Stimulated activated CD8-positive, alpha-beta memory T cell treated with anti-CD3 and anti-CD28 coated beads, Interleukin-12 subunit alpha, Interleukin-12 subunit beta, amount 100 ng/mL, for 24 hours (primary cell): Measurements from ENCODE around the gene NBEA.

Experiments
- DNase-seq: peaks from one replicate; pipeline ENCODE4 v3.0.0-alpha.2; 2020; ENCODE audit errors: extremely low read depth

NBEA gene

DNA sequence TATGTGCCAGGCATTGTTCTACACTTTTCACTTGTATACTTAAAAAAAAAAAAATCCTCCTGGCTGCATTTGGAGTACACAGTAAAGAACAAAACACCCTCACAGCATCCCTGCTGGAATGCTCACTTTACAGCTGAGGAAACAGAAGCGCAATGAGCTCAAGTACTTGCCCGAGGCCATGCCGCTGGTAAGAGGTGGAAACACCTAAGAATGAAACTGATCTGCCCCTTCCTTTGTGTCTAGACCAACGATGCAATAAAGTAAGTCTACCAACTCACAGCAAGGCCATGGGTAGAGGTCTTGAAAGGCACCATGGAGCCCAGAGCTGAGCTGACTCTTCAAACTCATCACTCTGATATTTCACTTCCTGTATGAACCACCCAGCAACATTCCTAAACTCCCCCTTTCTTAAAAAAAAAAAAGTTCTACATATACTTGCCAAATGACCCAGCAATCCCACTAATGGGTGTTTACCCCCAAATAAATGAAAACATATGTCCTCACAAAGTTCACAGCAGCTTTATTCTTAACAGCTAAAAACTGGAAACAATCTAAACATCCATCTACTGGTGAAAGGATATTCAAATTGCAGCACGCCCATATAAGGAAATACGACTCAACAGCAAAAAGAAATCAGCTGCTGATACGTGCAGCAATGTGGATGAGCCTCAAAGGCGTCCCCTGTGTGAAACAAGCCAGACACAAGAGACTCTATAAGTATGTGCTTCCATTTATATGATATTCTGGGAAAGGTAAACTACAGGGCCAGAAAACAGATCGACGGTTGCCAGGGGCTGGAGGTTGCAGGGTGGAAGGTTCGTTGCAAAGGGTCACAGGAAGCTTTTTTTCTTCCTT lies 771.1 kb downstream of the NBEA start:
- no peak for DNase-seq

DNA sequence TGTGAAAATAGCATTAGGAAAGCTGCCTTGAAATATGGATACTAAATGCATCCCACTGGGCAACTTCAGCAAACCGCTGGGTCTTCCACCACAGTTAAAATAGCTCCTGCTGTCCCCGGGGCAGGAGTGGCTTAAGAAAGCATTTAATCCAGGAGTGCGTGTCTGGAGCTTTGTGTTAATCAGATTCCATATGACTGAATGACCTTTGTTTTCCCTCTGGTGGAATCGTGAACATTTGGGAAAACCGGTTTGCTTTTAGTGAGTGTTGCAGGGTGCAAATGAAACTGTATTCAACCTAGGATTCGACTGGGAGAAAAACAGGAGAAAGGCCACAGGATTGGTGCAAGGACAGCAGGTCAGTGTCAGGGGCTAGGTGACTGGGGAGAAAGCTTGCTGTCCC lies 772.1 kb downstream of the NBEA start:
- DNase-seq, result no peak

DNA sequence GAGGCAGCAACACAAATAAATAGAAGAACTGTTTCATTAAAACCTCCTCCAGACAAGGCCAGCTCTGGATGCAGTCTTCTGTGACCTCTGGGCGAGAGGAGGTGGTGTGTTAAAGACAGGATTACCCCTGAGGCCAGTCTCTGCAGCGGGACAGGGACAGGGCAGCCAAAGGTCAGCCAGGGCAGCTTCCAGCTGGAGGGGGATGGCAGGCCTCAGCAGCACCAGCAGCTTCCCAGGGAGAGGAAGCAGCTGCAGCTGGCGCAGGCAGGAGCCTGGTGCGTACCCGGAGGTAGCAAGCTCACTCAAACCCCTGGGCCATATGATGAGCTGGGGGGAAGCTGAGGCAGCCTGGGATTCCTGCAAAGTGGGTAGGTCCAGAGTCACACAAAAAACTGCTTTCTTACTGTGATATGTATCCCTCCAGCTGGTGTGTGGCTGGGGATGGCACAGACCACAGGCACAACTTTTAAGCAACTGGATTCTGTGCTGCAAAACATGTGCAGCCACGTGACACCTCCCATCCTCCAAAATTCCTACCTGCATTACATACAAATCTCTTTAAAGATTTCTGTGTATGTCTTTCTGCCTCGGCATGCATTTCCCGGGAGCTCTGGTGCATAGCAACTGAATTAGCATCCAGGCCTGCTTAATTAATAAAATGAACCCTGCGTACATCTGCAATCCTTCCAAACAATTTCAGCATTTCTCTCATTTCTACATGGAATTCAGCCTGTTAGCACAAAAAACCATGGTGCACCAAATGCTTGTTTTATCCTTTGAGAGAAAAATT lies 772.7 kb downstream of the NBEA start:
- DNase-seq, result no peak

DNA sequence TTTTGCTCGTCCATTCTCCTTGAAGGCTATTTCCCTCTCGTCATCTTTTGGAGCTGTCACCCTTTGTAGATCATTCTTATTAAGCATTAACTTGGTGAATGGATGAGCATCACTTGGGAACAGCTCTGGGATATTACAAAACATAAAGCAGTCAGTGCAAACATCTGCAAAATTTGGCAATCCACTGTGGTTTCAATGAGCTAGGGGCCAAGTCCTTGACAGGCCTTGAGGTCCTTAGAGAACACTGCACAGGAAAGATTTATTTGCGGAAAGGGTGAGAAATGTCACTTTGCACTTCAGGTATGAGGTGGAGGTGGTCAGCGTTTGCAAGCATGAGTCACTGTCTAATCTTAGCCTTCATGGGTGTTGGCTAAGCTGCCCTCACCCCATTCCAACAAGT lies 774.1 kb downstream of the NBEA start:
- DNase-seq, result no peak

DNA sequence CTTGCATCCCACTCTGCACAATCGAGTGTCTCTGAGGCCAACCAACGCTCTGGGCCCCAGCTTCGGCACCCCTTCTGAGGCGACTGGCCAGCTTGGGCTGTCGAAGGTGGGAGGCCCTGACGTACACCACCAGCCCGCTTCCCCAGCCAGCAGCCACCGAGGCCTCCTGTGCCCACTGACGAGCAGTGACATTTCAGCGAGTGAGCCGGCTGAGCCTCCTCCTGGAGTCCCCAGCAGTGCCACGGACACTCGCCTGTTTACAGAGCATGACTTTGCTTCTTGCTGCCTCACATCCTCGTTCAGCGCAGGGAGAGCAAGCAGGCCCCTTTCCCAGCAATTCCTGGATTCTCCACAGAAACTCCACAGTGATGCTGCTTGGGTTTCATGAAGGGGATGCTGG lies 774.7 kb downstream of the NBEA start:
- DNase-seq, result no peak

DNA sequence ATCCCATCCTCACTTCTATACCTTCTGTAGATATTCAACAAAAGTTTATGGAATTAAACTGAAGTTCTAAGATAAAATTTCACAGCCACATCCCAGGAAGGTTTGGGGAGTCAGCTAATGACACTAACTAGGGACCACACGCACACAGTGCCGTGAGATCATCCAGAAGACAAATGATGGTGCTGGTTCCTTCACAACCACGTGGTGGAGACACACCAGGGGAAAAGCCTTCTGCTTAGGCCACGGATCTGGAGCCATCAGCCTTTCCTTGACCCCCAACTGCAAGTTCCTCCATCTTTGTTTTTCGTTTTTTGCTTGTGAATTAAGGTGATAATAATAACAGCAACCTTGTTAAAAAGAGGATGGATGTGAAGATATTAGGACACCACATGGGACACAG lies 776.0 kb downstream of the NBEA start:
- no peak for DNase-seq

DNA sequence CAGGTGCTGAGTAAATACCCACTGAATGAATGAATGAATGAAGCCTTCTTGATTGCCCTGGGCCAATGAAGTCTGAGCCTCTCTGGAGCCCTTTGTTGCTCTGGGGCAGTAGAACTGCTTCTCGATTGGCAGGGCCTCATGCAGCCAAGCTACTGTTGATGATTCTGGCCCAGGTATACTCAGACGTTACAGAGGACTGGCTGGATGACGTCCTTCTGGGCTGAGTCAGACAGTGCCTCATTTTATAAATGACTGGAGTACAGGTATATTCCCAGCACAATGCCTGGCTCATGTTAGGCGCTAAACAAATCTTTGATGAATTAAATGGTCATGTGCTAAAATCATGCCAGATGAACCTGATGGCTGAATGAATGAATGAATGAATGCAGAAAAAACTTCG lies 778.2 kb downstream of the NBEA start:
- no peak for DNase-seq

DNA sequence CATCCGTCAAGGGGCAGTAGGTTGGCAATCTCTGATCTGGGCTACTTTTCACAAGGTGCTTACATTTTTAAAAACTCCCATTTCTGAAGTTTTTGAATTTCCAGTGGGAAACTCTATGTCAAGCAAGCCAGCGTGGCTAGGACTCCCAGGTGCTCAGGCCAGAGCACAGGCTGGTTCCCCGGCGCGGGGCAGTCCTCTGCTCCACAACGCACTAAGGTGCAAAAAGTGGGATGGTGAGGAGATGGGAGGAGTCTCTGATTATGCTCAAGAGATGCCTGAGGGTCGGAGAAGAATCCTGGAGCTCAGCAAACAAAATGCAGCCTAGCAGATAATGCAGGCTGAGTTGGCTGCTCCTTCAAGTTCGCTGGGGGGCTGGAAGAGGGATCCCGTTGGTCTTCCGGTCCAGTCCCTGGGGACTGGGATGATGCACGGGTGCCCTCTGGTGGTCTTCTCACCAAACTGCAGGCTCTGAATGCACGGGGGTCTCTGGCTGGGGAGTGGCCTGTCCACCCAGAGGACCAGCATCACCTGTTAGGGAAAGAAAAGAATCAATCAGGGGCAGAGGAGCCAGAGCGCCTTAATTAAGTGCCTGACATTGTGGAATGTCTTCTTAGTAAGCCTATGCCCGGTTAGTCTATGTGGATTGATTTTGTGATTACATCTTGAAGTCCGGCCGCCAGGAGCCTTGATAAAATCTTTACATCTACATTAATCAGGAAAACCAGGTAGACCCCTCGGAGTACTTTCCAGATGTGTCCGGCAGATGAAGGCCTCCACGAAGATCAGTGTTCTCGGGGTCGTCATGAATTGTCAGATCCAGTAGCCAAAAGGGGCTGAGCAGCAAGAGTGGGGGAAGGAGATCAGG lies 778.9 kb downstream of the NBEA start:
- no peak for DNase-seq
